IMR-90 (cell line): ENCODE results near the gene IL6ST. TPM values are rescaled to one million over a fixed set of nuclear protein-coding genes. Genes with fewer than 3 reads are reported as not detected.
A peak's percentile ranks its signal among the peaks of the same experiment; 100 is the strongest.
"Not testable (repeated sequence)": the region's sequence is repeated elsewhere in the genome, so short reads cannot be mapped to it uniquely, and the experiment has no call there.

ENCODE experiments used
- ATAC-seq: fragments of 200-7000 bp; cut with Tn5 transposase; 2 replicates; pipeline ENCODE4 v1.9.1; 2020; ENCODE audit warnings: low read depth, mild to moderate bottlenecking, moderate library complexity
- BruUV-seq: library from RNA; stranded (reverse); fragments of 400-500 nt; replicated peaks from 2 replicates; lab custom pipeline; 2021; lab: Mats Ljungman, UMichigan
- CTCF ChIA-PET: fragments of 300-600 bp; formaldehyde crosslinking; extraction: SDS; loops from one replicate; lab custom pipeline; 2021; ENCODE audit warnings: antibody characterized with exemption; lab: Yijun Ruan, JAX
- POLR2A ChIA-PET: fragments of 300-600 bp; sonication (Branson Sonifier 250); formaldehyde crosslinking; loops from one replicate; lab custom pipeline; 2022; ENCODE audit warnings: antibody characterized with exemption; ENCODE audit not compliant: unreplicated experiment; lab: Charles Lee
- DNase-seq: peaks from one replicate; pipeline ENCODE4 v3.0.0; 2013
- H2AFZ ChIP-seq: replicated peaks from 2 replicates; pipeline ENCODE3; 2013; ENCODE audit warnings: low read length, mild to moderate bottlenecking; ENCODE audit not compliant: poor library complexity
- H2AK5ac ChIP-seq: 2 replicates; pipeline ENCODE4 v1.6.1; 2013; ENCODE audit warnings: low read depth, low read length, inconsistent platforms
- H2AK9ac ChIP-seq: replicated peaks from 2 replicates; pipeline ENCODE3; 2013; ENCODE audit warnings: mild to moderate bottlenecking, low read depth, low read length, moderate library complexity; ENCODE audit not compliant: poor library complexity
- H2BK120ac ChIP-seq: 2 replicates; pipeline ENCODE4 v1.6.1; 2013; ENCODE audit warnings: low read depth, low read length, inconsistent platforms
- H2BK15ac ChIP-seq: 3 replicates; pipeline ENCODE4 v1.6.1; 2013; ENCODE audit warnings: low read depth, low read length, inconsistent platforms
- H2BK20ac ChIP-seq: 2 replicates; pipeline ENCODE4 v1.6.1; 2013; ENCODE audit warnings: low read depth, mild to moderate bottlenecking, inconsistent platforms, low read length, moderate library complexity
- H2BK5ac ChIP-seq: 2 replicates; pipeline ENCODE4 v1.6.1; 2013; ENCODE audit warnings: mild to moderate bottlenecking, low read depth, low read length, inconsistent platforms; ENCODE audit not compliant: poor library complexity, severe bottlenecking
- H3K14ac ChIP-seq: replicated peaks from 2 replicates; pipeline ENCODE4 v1.6.1; 2013; ENCODE audit warnings: low read depth, low read length, inconsistent platforms
- H3K18ac ChIP-seq: 2 replicates; pipeline ENCODE4 v1.6.1; 2013; ENCODE audit warnings: low read depth, low read length, control low read depth
- H3K23ac ChIP-seq: 2 replicates; pipeline ENCODE4 v1.6.1; 2013; ENCODE audit warnings: low read depth, low read length, inconsistent platforms
- H3K27ac ChIP-seq: 2 replicates; pipeline ENCODE4 v1.5.1; 2013; ENCODE audit warnings: mild to moderate bottlenecking, control low read depth, low read length; ENCODE audit not compliant: insufficient read depth
- H3K27me3 ChIP-seq: 2 replicates; pipeline ENCODE4 v1.6.1; 2013; ENCODE audit warnings: low read length; ENCODE audit not compliant: control insufficient read depth, insufficient read depth
- H3K36me3 ChIP-seq: 2 replicates; pipeline ENCODE4 v1.6.1; 2013; ENCODE audit warnings: low read length, mixed read lengths; ENCODE audit not compliant: control insufficient read depth, insufficient read depth
- H3K4ac ChIP-seq: 2 replicates; pipeline ENCODE4 v1.6.1; 2013; ENCODE audit warnings: low read depth, low read length, inconsistent platforms
- H3K4me1 ChIP-seq: 2 replicates; pipeline ENCODE4 v1.6.1; 2013; ENCODE audit warnings: low read length, mixed read lengths; ENCODE audit not compliant: control insufficient read depth, insufficient read depth
- H3K4me2 ChIP-seq: 2 replicates; pipeline ENCODE4 v1.6.1; 2013; ENCODE audit warnings: low read depth, mild to moderate bottlenecking, control low read depth, low read length, moderate library complexity
- H3K4me3 ChIP-seq: 2 replicates; pipeline ENCODE4 v1.5.1; 2013; ENCODE audit warnings: low read depth, mild to moderate bottlenecking, control low read depth, low read length, moderate library complexity; ENCODE audit not compliant: insufficient read depth
- H3K56ac ChIP-seq: 2 replicates; pipeline ENCODE4 v1.6.1; 2013; ENCODE audit warnings: low read length, inconsistent platforms; ENCODE audit not compliant: insufficient read depth; ENCODE audit errors: extremely low read depth
- H3K79me1 ChIP-seq, 2 experiments: 2 replicates each; pipeline ENCODE4 v1.6.1; 2013; ENCODE audit warnings: low read length in 2 of 2, inconsistent platforms in 1 of 2, low read depth in 1 of 2
- H3K9ac ChIP-seq: 2 replicates; pipeline ENCODE4 v1.6.1; 2013; ENCODE audit warnings: low read depth, low read length, control low read depth
- H3K9me1 ChIP-seq: 2 replicates; pipeline ENCODE4 v1.6.1; 2013; ENCODE audit warnings: low read length, inconsistent platforms; ENCODE audit not compliant: insufficient read depth
- H3K9me3 ChIP-seq: 2 replicates; pipeline ENCODE4 v1.6.1; 2013; ENCODE audit warnings: low read length; ENCODE audit not compliant: control insufficient read depth, insufficient read depth
- H4K20me1 ChIP-seq: 2 replicates; pipeline ENCODE4 v1.6.1; 2013; ENCODE audit warnings: low read length, inconsistent platforms; ENCODE audit not compliant: insufficient read depth
- H4K5ac ChIP-seq: 2 replicates; pipeline ENCODE4 v1.6.1; 2013; ENCODE audit warnings: mild to moderate bottlenecking, low read depth, low read length, control low read depth
- H4K8ac ChIP-seq, 2 experiments: 2 replicates each; pipeline ENCODE4 v1.6.1; 2013; ENCODE audit warnings: low read depth in 2 of 2, low read length in 2 of 2, control low read depth in 1 of 2, inconsistent platforms in 1 of 2
- H4K91ac ChIP-seq: 2 replicates; pipeline ENCODE4 v1.6.1; 2013; ENCODE audit warnings: low read depth, low read length, inconsistent platforms; ENCODE audit not compliant: insufficient read depth
- CHD1 ChIP-seq: IDR thresholded peaks from 2 replicates; pipeline ENCODE4 v1.6.1; 2012; ENCODE audit warnings: low read depth, low read length, improper control_type of control experiment
- NFE2L2 ChIP-seq: fragments of 150-350 bp; IDR thresholded peaks from 2 replicates; pipeline ENCODE4 v1.6.1; 2016; ENCODE audit warnings: low read depth, mild to moderate bottlenecking, low read length
- SMC3 ChIP-seq: fragments of 150-350 bp; IDR thresholded peaks from 2 replicates; pipeline ENCODE4 v1.6.1; 2016; ENCODE audit warnings: low read depth, mild to moderate bottlenecking, antibody characterized with exemption, low read length, moderate library complexity
- WGBS, 2 experiments: methylation state at CpG; one replicate each; pipeline versions ENCODE4 v1.1.5 to v1.1.7; 2013; ENCODE audit warnings: missing lambda C conversion rate in 2 of 2; ENCODE audit not compliant: insufficient read length in 1 of 2; ENCODE audit errors: extremely low coverage in 2 of 2; 5-methylcytosine and 5-hydroxymethylcytosine counted together
- dilution Hi-C: fragments of 300-500 bp; cut with HindIII; formaldehyde crosslinking; loops from one replicate; pipeline ENCODE4 v1.14.3; 2018; ENCODE audit warnings: low sequenced_read_pairs; ENCODE audit not compliant: unreplicated experiment
- in situ Hi-C: fragments of 300-500 bp; cut with MboI; formaldehyde crosslinking; loops from 3 replicates; pipeline ENCODE4 v1.14.3; 2019; ENCODE audit warnings: low sequenced_read_pairs, inconsistent platforms, mixed read lengths
- intact Hi-C: fragments of 100-400 bp; cut with micrococcal nuclease; formaldehyde crosslinking; loops from 2 replicates; pipeline ENCODE4 v1.10.0; 2022
- polyA plus RNA-seq, 3 experiments: library from polyadenylated mRNA; depleted of rRNA; stranded (reverse); fragments of >200 nt; gene quantifications; 2 replicates each; pipeline ENCODE4 v1.2.3, GENCODE V29; 2012; ENCODE audit warnings: low replicate concordance in 1 of 3
- total RNA-seq: library from RNA; depleted of rRNA; stranded (reverse); fragments of >200 nt; gene quantifications from 2 replicates; pipeline ENCODE4 v1.2.3, GENCODE V29; 2012
- TF ChIP-seq, protein P1 (sequence below): fragments of 150-350 bp; IDR thresholded peaks from 2 replicates; pipeline ENCODE4 v1.6.1; 2016; ENCODE audit warnings: low read depth, mild to moderate bottlenecking, low read length, moderate library complexity, borderline replicate concordance

Gene IL6ST
- total and polyA plus RNA-seq, 2 of the 4 experiments (the other 2 are of a cell fraction), result 90.6 to 506 TPM

- in situ Hi-C loops, result no loop called here
- no peak overlapping the region for H2AFZ ChIP-seq
- no peak overlapping the region for H2BK15ac ChIP-seq
- no peak for DNase-seq
- no peak overlapping the region for H3K9ac ChIP-seq
- H3K27ac ChIP-seq, result no peak overlapping the region
- no peak overlapping the region for H2BK120ac ChIP-seq
- H3K4me3 ChIP-seq, result no peak overlapping the region
- no peak overlapping the region for H4K5ac ChIP-seq
- H3K79me1 ChIP-seq, result peaks cover 0 to 6% of the 10 kb centered on the region in 2 experiments; a peak in 2 of 4 replicates
- H2BK5ac ChIP-seq, result no peak overlapping the region
- no peak overlapping the region for H4K91ac ChIP-seq
- no peak overlapping the region for H4K8ac ChIP-seq
- no peak for ATAC-seq
- no peak overlapping the region for H2AK9ac ChIP-seq
- H4K20me1 ChIP-seq, result no peaks in the 10 kb centered on the region
- peak overlapping the region; percentile 35; the same call in 1 of the 2 replicates for H3K4ac ChIP-seq
- H3K9me3 ChIP-seq, result 0 out of 2 replicates have a peak, but pooled peaks cover 2% of the 10 kb centered on the region
- no peak for TF ChIP-seq NFE2L2
- TF ChIP-seq, protein P1, sequence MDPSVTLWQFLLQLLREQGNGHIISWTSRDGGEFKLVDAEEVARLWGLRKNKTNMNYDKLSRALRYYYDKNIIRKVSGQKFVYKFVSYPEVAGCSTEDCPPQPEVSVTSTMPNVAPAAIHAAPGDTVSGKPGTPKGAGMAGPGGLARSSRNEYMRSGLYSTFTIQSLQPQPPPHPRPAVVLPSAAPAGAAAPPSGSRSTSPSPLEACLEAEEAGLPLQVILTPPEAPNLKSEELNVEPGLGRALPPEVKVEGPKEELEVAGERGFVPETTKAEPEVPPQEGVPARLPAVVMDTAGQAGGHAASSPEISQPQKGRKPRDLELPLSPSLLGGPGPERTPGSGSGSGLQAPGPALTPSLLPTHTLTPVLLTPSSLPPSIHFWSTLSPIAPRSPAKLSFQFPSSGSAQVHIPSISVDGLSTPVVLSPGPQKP, result no peak
- no peak for TF ChIP-seq SMC3
- no peak for TF ChIP-seq CHD1
- H3K4me1 ChIP-seq, result peaks cover 5% of the 10 kb centered on the region
- intact Hi-C loops, result no loop called here
- no CpG with 5 or more reads among the region's 2 CpGs for WGBS, 2 experiments
- H2AK5ac ChIP-seq, result no peak overlapping the region
- no peaks in the 10 kb centered on the region for H3K27me3 ChIP-seq
- no peaks in the 10 kb centered on the region for H3K9me1 ChIP-seq
- no peaks in the 10 kb centered on the region for H3K36me3 ChIP-seq
- ChIA-PET POLR2A (no interaction called here), CTCF (no interaction called here)
- H2BK20ac ChIP-seq, result no peak overlapping the region
- no peak overlapping the region for H3K23ac ChIP-seq
- H3K14ac ChIP-seq, result no peak overlapping the region
- H3K18ac ChIP-seq, result no peak overlapping the region
- no TSS peak for BruUV-seq
- H3K4me2 ChIP-seq, result no peak overlapping the region
- H3K56ac ChIP-seq, result no peak overlapping the region
- dilution Hi-C loops, result no loop called here
These were observed 7.5 kb upstream of the IL6ST start for GRCh38 chr5:56002303-56002702.

- H4K8ac ChIP-seq, H3K23ac ChIP-seq, H2BK20ac ChIP-seq, H3K27ac ChIP-seq, CTCF ChIA-PET, H3K14ac ChIP-seq, H3K4me3 ChIP-seq, H3K9me3 ChIP-seq, DNase-seq, H3K27me3 ChIP-seq, H3K18ac ChIP-seq, H3K9ac ChIP-seq, H3K9me1 ChIP-seq, H2AK9ac ChIP-seq, intact Hi-C loops, H2BK15ac ChIP-seq, H3K36me3 ChIP-seq, H2BK120ac ChIP-seq, H3K4me1 ChIP-seq, H2AK5ac ChIP-seq, H4K5ac ChIP-seq, in situ Hi-C loops, H3K56ac ChIP-seq, H2BK5ac ChIP-seq, dilution Hi-C loops, H3K4ac ChIP-seq, H3K4me2 ChIP-seq, H4K20me1 ChIP-seq, H2AFZ ChIP-seq, ATAC-seq, H4K91ac ChIP-seq, POLR2A ChIA-PET, BruUV-seq: not testable (repeated sequence)
- peaks cover 13 to 25% of the 10 kb centered on the region in 2 experiments for H3K79me1 ChIP-seq
- WGBS, 2 experiments, result no CpG with 5 or more reads among the region's 5 CpGs
These were observed 5.5 kb upstream of the IL6ST start for GRCh38 chr5:56000221-56000620.
